Keratinocyte (primary cell): ENCODE data around the gene CDC42EP3. TPM values are rescaled to one million over a fixed set of nuclear protein-coding genes. Genes with fewer than 3 reads are reported as not detected.

Source experiments
- DNase-seq: peaks from one replicate; pipeline ENCODE4 v3.0.0-alpha.2; 2011; ENCODE audit warnings: low read depth, missing footprints, low spot score
- FAIRE-seq: peaks from 2 replicates; lab custom pipeline; 2011; peaks lifted over from hg19 to GRCh38; lab: Jason Lieb, UNC
- H2AFZ ChIP-seq: 2 replicates; pipeline ENCODE4 v1.6.0; 2012; ENCODE audit warnings: low read length, control low read depth, inconsistent platforms; ENCODE audit not compliant: control insufficient read depth
- H3K27ac ChIP-seq: 2 replicates; pipeline ENCODE4 v1.5.1; 2011; ENCODE audit warnings: low read length; ENCODE audit not compliant: control insufficient read depth, insufficient read depth
- H3K27me3 ChIP-seq: 3 replicates; pipeline ENCODE4 v1.6.0; 2011; ENCODE audit warnings: low read length; ENCODE audit not compliant: control insufficient read depth, insufficient read depth; ENCODE audit errors: extremely low read depth
- H3K36me3 ChIP-seq, 2 experiments: 2 replicates in 1 of 2; 3 replicates in 1 of 2; pipeline ENCODE4 v1.5.1; 2011; ENCODE audit warnings: low read length in 2 of 2, mild to moderate bottlenecking in 1 of 2; ENCODE audit not compliant: control insufficient read depth in 2 of 2, insufficient read depth in 2 of 2; ENCODE audit errors: extremely low read depth in 1 of 2
- H3K4me1 ChIP-seq: 3 replicates; pipeline ENCODE4 v1.5.1; 2011; ENCODE audit warnings: low read length; ENCODE audit not compliant: control insufficient read depth, insufficient read depth; ENCODE audit errors: extremely low read depth
- H3K4me2 ChIP-seq: 3 replicates; pipeline ENCODE4 v1.6.0; 2011; ENCODE audit warnings: low read depth, low read length; ENCODE audit not compliant: control insufficient read depth, insufficient read depth; ENCODE audit errors: extremely low read depth
- H3K4me3 ChIP-seq, 3 experiments: fragments of 200-600 bp in 1 of 3; sonication (generic) in 1 of 3; 2 replicates in 2 of 3; 3 replicates in 1 of 3; pipeline ENCODE4 v1.5.1; 2011 to 2016; ENCODE audit warnings: low read length in 3 of 3, mild to moderate bottlenecking in 3 of 3, control low read depth in 2 of 3, inconsistent platforms in 1 of 3, low read depth in 1 of 3, mixed read lengths in 1 of 3, mixed run types in 1 of 3, moderate library complexity in 1 of 3; ENCODE audit not compliant: control insufficient read depth in 2 of 3, insufficient read depth in 2 of 3; ENCODE audit errors: extremely low read depth in 1 of 3
- H3K79me2 ChIP-seq: 2 replicates; pipeline ENCODE4 v1.6.0; 2012; ENCODE audit warnings: low read length; ENCODE audit not compliant: control insufficient read depth, insufficient read depth
- H3K9ac ChIP-seq: 3 replicates; pipeline ENCODE4 v1.6.0; 2011; ENCODE audit warnings: low read length; ENCODE audit not compliant: control insufficient read depth, insufficient read depth; ENCODE audit errors: extremely low read depth
- H3K9me1 ChIP-seq: 3 replicates; pipeline ENCODE4 v1.6.0; 2011; ENCODE audit warnings: low read length; ENCODE audit not compliant: control insufficient read depth, insufficient read depth; ENCODE audit errors: extremely low read depth
- H3K9me3 ChIP-seq: 2 replicates; pipeline ENCODE4 v1.5.1; 2012; ENCODE audit warnings: low read depth, low read length; ENCODE audit not compliant: control insufficient read depth
- H4K20me1 ChIP-seq: 3 replicates; pipeline ENCODE4 v1.6.0; 2011; ENCODE audit warnings: low read length; ENCODE audit not compliant: control insufficient read depth, insufficient read depth; ENCODE audit errors: extremely low read depth
- CTCF ChIP-seq, 3 experiments: IDR thresholded peaks in 1 of 3; conservative IDR thresholded peaks in 1 of 3; optimal IDR thresholded peaks in 1 of 3; 2 replicates in 2 of 3; 3 replicates in 1 of 3; pipeline versions ENCODE3 to v1.5.1; 2011; ENCODE audit warnings: low read length in 3 of 3, mild to moderate bottlenecking in 3 of 3, moderate library complexity in 2 of 3, control low read depth in 1 of 3, inconsistent platforms in 1 of 3; ENCODE audit not compliant: insufficient read depth in 2 of 3; ENCODE audit errors: extremely low read depth in 1 of 3
- EZH2 ChIP-seq: IDR thresholded peaks from one replicate; pipeline ENCODE4 v1.6.1; 2012; ENCODE audit warnings: inconsistent platforms, mild to moderate bottlenecking, low read length, moderate library complexity
- dilution Hi-C: fragments of 300-500 bp; cut with MboI; formaldehyde crosslinking; loops from one replicate; pipeline ENCODE4 v1.7.0; 2020; ENCODE audit warnings: low sequenced_read_pairs; ENCODE audit not compliant: extremely low pct_ligation_motif_present
- polyA plus RNA-seq, 5 experiments: library from polyadenylated mRNA; depleted of rRNA in 3 of 5; stranded (reverse) in 3 of 5; stranded (forward) in 1 of 5; unstranded in 1 of 5; fragments of >200 nt; gene quantifications; 1 replicate in 1 of 5; 2 replicates in 3 of 5; 3 replicates in 1 of 5; pipeline versions ENCODE4 v1.2.1 to v1.2.3, GENCODE V29; 2011 to 2012; ENCODE audit warnings: missing spikeins in 2 of 5, low read depth in 1 of 5, low replicate concordance in 1 of 5

The CDC42EP3 gene
- polyA plus RNA-seq, 1 donor (not counting 4 experiments of a cell fraction or from before 2014, with no cell fraction given): 34.6 TPM

GRCh38 chr2:37671816-37672103 is 318 bp upstream of the CDC42EP3 start:
- no peak for TF ChIP-seq EZH2
- no peak for TF ChIP-seq CTCF (optimal IDR thresholded peaks at IDR 0.05 in 1 of 3, IDR thresholded peaks at IDR 0.05 in 1 of 3, conservative IDR thresholded peaks at IDR 0.05 in 1 of 3; ENCODE audit: extremely low read depth in 1 of 3, insufficient read depth in 2 of 3, low read length in 3 of 3)

GRCh38 chr2:37670378-37671008 is 949 bp downstream of the CDC42EP3 start:
- dilution Hi-C loops: no loop called here
- Histone ChIP-seq H3K36me3 (peaks cover 3 to 6% of the 10 kb centered on the region in 2 experiments), H3K79me2 (peaks cover 59% of the 10 kb centered on the region), H3K27ac (peak overlapping the region; percentile 62), H3K4me2 (peak overlapping the region; percentile 73), H3K27me3 (no peaks in the 10 kb centered on the region), H4K20me1 (peaks cover 2% of the 10 kb centered on the region), H3K4me3 (peak overlapping the region; percentile 68 to 87 (median 85)), H3K9ac (peak overlapping the region; percentile 77), H3K9me1 (no peaks in the 10 kb centered on the region), H3K9me3 (no peaks in the 10 kb centered on the region), H2AFZ (no peak overlapping the region), H3K4me1 (peaks cover 25% of the 10 kb centered on the region)
- FAIRE-seq: no peak
- DNase-seq: no peak
- no peak for TF ChIP-seq EZH2
- TF ChIP-seq CTCF (optimal IDR thresholded peaks at IDR 0.05 in 1 of 3, IDR thresholded peaks at IDR 0.05 in 1 of 3, conservative IDR thresholded peaks at IDR 0.05 in 1 of 3; ENCODE audit: extremely low read depth in 1 of 3, insufficient read depth in 2 of 3, low read length in 3 of 3): no peak

More at GRCh38 chr2:37671816-37672103, 318 bp upstream of the CDC42EP3 start:
- H2AFZ ChIP-seq: peak overlapping the region; percentile 78
- H3K36me3 ChIP-seq: peaks cover 2 to 6% of the 10 kb centered on the region in 2 experiments
- peaks cover 2% of the 10 kb centered on the region for H4K20me1 ChIP-seq
- H3K4me1 ChIP-seq: peaks cover 38% of the 10 kb centered on the region
- H3K79me2 ChIP-seq: peaks cover 46% of the 10 kb centered on the region
- H3K9ac ChIP-seq: peak overlapping the region; percentile 69
- dilution Hi-C loops: no loop called here
- H3K27me3 ChIP-seq: no peaks in the 10 kb centered on the region
- H3K27ac ChIP-seq: peak overlapping the region; percentile 34
- DNase-seq (no peak), FAIRE-seq (no peak)
- H3K4me2 ChIP-seq: peak overlapping the region; percentile 47
- peak overlapping the region; percentile 68 to 85 (median 70) for H3K4me3 ChIP-seq
- H3K9me1 ChIP-seq: no peaks in the 10 kb centered on the region
- H3K9me3 ChIP-seq: no peaks in the 10 kb centered on the region
